Suppressor macrophage treated with lipopolysaccharide for 4 hours (primary cell): ENCODE results near the gene OR10G2.
"Not testable (repeated sequence)": the region's sequence is repeated elsewhere in the genome, so short reads cannot be mapped to it uniquely, and the experiment has no call there.

Experiments used
- DNase-seq: peaks from one replicate; pipeline ENCODE4 v3.0.0-alpha.2; 2020

OR10G2 gene

GRCh38 chr14:21634840-21635239 lies at the start of gene OR10G2:
Gene OR10G2 (minus strand): TSS chr14:21634940. CDS start chr14:21634842, 98 bp downstream.
- no peak for DNase-seq

GRCh38 chr14:21680072-21680471 lies 45.3 kb upstream of the OR10G2 start:
- no peak for DNase-seq

- DNase-seq: no peak
These were observed 40.8 kb upstream of the OR10G2 start for GRCh38 chr14:21675566-21675965.

- no peak for DNase-seq
These were observed 39.0 kb upstream of the OR10G2 start, which contains the start of gene OR4E1 for GRCh38 chr14:21673718-21674117. Gene OR4E1 (minus strand): TSS chr14:21673818. CDS start chr14:21670935, 2,883 bp downstream.

GRCh38 chr14:21672116-21672515 lies 37.4 kb upstream of the OR10G2 start:
- DNase-seq: no peak

- no peak for DNase-seq
These were observed 36.6 kb upstream of the OR10G2 start for GRCh38 chr14:21671371-21671770.

GRCh38 chr14:21669284-21669683 lies 34.5 kb upstream of the OR10G2 start:
- DNase-seq: no peak

- no peak for DNase-seq
These were observed 33.6 kb upstream of the OR10G2 start for GRCh38 chr14:21668377-21668776.

GRCh38 chr14:21656980-21657379 lies 22.2 kb upstream of the OR10G2 start:
- DNase-seq: no peak

- no peak for DNase-seq
These were observed 19.5 kb upstream of the OR10G2 start for GRCh38 chr14:21654215-21654614.

GRCh38 chr14:21653331-21653885 lies 18.7 kb upstream of the OR10G2 start, which contains the start of gene OR4E2:
Gene OR4E2 (plus strand): TSS chr14:21653835. CDS start chr14:21665083, 11,248 bp downstream.
- no peak for DNase-seq

GRCh38 chr14:21652209-21652808 lies 17.6 kb upstream of the OR10G2 start:
- no peak for DNase-seq

- no peak for DNase-seq
These were observed 12.6 kb upstream of the OR10G2 start for GRCh38 chr14:21647380-21647779.

- DNase-seq: no peak
These were observed 8.7 kb upstream of the OR10G2 start for GRCh38 chr14:21643407-21643806.

- DNase-seq: no peak
These were observed 7.9 kb upstream of the OR10G2 start for GRCh38 chr14:21642683-21643082.

- no peak for DNase-seq
These were observed 3.7 kb downstream of the OR10G2 start for GRCh38 chr14:21631084-21631483.

GRCh38 chr14:21630503-21630902 lies 4.2 kb downstream of the OR10G2 start:
- DNase-seq: not testable (repeated sequence)

- DNase-seq: no peak
These were observed 8.1 kb downstream of the OR10G2 start for GRCh38 chr14:21626491-21627230.

GRCh38 chr14:21617614-21618013 lies 17.1 kb downstream of the OR10G2 start:
- DNase-seq: no peak

GRCh38 chr14:21614240-21614639 lies 20.5 kb downstream of the OR10G2 start:
- DNase-seq: no peak

GRCh38 chr14:21612324-21612723 lies 22.4 kb downstream of the OR10G2 start:
- DNase-seq: peak; percentile 19

- DNase-seq: not testable (repeated sequence)
These were observed 32.6 kb downstream of the OR10G2 start for GRCh38 chr14:21602181-21602580.

GRCh38 chr14:21589317-21589716 lies 45.4 kb downstream of the OR10G2 start:
- no peak for DNase-seq
